Activated T-helper 1 cell treated with anti-CD3 and anti-CD28 coated beads, Interleukin-12 subunit alpha, Interleukin-12 subunit beta, Interleukin-2, Interleukin-4 antibody, amounts not matched to agents 30 ng/mL and 10 ng/mL and 1 ng/mL, durations not matched to agents 14 hours and 24 hours and 36 hours (primary cell): Measurements from ENCODE around the gene SPOUT1. TPM values are rescaled to one million over a fixed set of nuclear protein-coding genes. Genes with fewer than 3 reads are reported as not detected.

Source experiments
- DNase-seq: peaks from one replicate; pipeline ENCODE4 v3.0.0; 2021; ENCODE audit warnings: low spot score
- H3K27ac Mint-ChIP-seq: one replicate; pipeline ENCODE4 v1.8.0; 2021; ENCODE audit warnings: mild to moderate bottlenecking, mixed read lengths
- H3K27me3 Mint-ChIP-seq: one replicate; pipeline ENCODE4 v1.8.0; 2022; ENCODE audit warnings: mild to moderate bottlenecking, moderate library complexity, mixed read lengths; ENCODE audit not compliant: insufficient read depth
- H3K36me3 Mint-ChIP-seq: one replicate; pipeline ENCODE4 v1.8.0; 2021; ENCODE audit warnings: low read depth, mixed read lengths
- H3K4me1 Mint-ChIP-seq: one replicate; pipeline ENCODE4 v1.8.0; 2021; ENCODE audit warnings: low read depth, mixed read lengths
- H3K4me3 Mint-ChIP-seq: one replicate; pipeline ENCODE4 v1.8.0; 2021; ENCODE audit warnings: mild to moderate bottlenecking, moderate library complexity, mixed read lengths
- H3K9me3 Mint-ChIP-seq: one replicate; pipeline ENCODE4 v1.8.0; 2021; ENCODE audit warnings: mixed read lengths
- intact Hi-C: fragments of 100-400 bp; cut with micrococcal nuclease; formaldehyde crosslinking; loops from one replicate; pipeline ENCODE4 v1.15.1; 2024
- total RNA-seq: library from RNA; stranded (reverse); gene quantifications from 2 replicates; pipeline ENCODE4 v1.2.3, GENCODE V29; 2022

The SPOUT1 gene
- total RNA-seq, 1 donor from 2014 or later, result 158 TPM

GRCh38 chr9:128771094-128771721, 58.4 kb downstream of the SPOUT1 start:
- DNase-seq, result peak; percentile 11
- H3K4me3 Mint-ChIP-seq, result peak overlapping the region; percentile 98
- peak overlapping the region; percentile 95 for H3K27ac Mint-ChIP-seq
- intact Hi-C loops, result loop anchor here (1.0 to 10.0 kb wide), 11 partner anchors 16 to 449 kb away; partner anchors contain the start of genes COQ4, DOLK, DYNC2I2 and ENDOG
- H3K27me3 Mint-ChIP-seq, result no peaks in the 10 kb centered on the region
- H3K36me3 Mint-ChIP-seq, result peaks cover 1% of the 10 kb centered on the region
- peaks cover 14% of the 10 kb centered on the region for H3K4me1 Mint-ChIP-seq
- H3K9me3 Mint-ChIP-seq, result peaks cover 5% of the 10 kb centered on the region

- intact Hi-C loops, result loop anchor here (1.0 to 10.0 kb wide), 12 partner anchors 17 to 448 kb away; partner anchors contain the start of genes COQ4, DOLK, DYNC2I2 and ENDOG
- H3K4me3 Mint-ChIP-seq, result peak overlapping the region; percentile 98
- no peaks in the 10 kb centered on the region for H3K27me3 Mint-ChIP-seq
- no peak for DNase-seq
- H3K9me3 Mint-ChIP-seq, result peaks cover 5% of the 10 kb centered on the region
- peak overlapping the region; percentile 95 for H3K27ac Mint-ChIP-seq
- peaks cover 14% of the 10 kb centered on the region for H3K4me1 Mint-ChIP-seq
- peaks cover 1% of the 10 kb centered on the region for H3K36me3 Mint-ChIP-seq
These were observed 59.1 kb downstream of the SPOUT1 start for GRCh38 chr9:128770286-128771030.

Other genes with a start within 250 kb of the SPOUT1 start
- 41.5 and 43.9 TPM in 2 replicates for gene DYNC2I2, start 172.9 kb downstream of the SPOUT1 start, total RNA-seq
- 775 and 795 TPM in 2 replicates for gene SET, start 140.6 kb downstream of the SPOUT1 start, total RNA-seq
- 17.7 and 19.3 TPM in 2 replicates for gene PKN3, start 127.3 kb downstream of the SPOUT1 start, total RNA-seq
- 51.7 and 54.4 TPM in 2 replicates for gene ZDHHC12, start 105.7 kb downstream of the SPOUT1 start, total RNA-seq
- 21.1 and 21.5 TPM in 2 replicates for gene ZER1, start 57.9 kb downstream of the SPOUT1 start, total RNA-seq
- 21.2 and 22.3 TPM in 2 replicates for gene TBC1D13, start 42.5 kb downstream of the SPOUT1 start, total RNA-seq
- 22.1 and 26.2 TPM in 2 replicates for gene ENDOG, start 11.3 kb downstream of the SPOUT1 start, total RNA-seq
- 10.6 and 12.2 TPM in 2 replicates for gene KYAT1, start 52.2 kb upstream of the SPOUT1 start, total RNA-seq
- gene LRRC8A, start 52.3 kb upstream of the SPOUT1 start, total RNA-seq, result 30.1 and 32.9 TPM in 2 replicates
- 0.34 and 1.0 TPM in 2 replicates for gene PHYHD1, start 91.2 kb upstream of the SPOUT1 start, total RNA-seq
- 17.7 and 18.1 TPM in 2 replicates for gene DOLK, start 117.8 kb upstream of the SPOUT1 start, total RNA-seq
- gene NUP188, start 117.9 kb upstream of the SPOUT1 start, total RNA-seq, result 154 and 158 TPM in 2 replicates
- 71.1 and 74.8 TPM in 2 replicates for gene SH3GLB2, start 198.5 kb upstream of the SPOUT1 start, total RNA-seq
- gene MIGA2, start 206.8 kb upstream of the SPOUT1 start, total RNA-seq, result 43.4 and 43.8 TPM in 2 replicates